HepG2 (cell line): Measurements from ENCODE around the gene NCOA3. TPM values are rescaled to one million over a fixed set of nuclear protein-coding genes. Genes with fewer than 3 reads are reported as not detected.

ENCODE experiments used
- ATAC-seq: fragments of 200-7000 bp; cut with Tn5 transposase; 3 replicates; pipeline ENCODE4 v1.9.1; 2020; ENCODE audit warnings: mild to moderate bottlenecking, moderate library complexity
- BruUV-seq: library from RNA; stranded (reverse); fragments of 400-500 nt; replicated peaks from 2 replicates; lab custom pipeline; 2021; lab: Mats Ljungman, UMichigan
- CTCF ChIA-PET: fragments of 300-600 bp; formaldehyde crosslinking; extraction: SDS; loops from one replicate; lab custom pipeline; 2021; ENCODE audit warnings: low total read pairs, inconsistent platforms, low intra/inter-chr PET ratio; lab: Yijun Ruan, JAX
- POLR2A ChIA-PET: fragments of 350-600 bp; sonication (Branson Sonifier 250); formaldehyde crosslinking; loops from one replicate; lab custom pipeline; 2020; ENCODE audit warnings: antibody characterized with exemption, inconsistent platforms; lab: Yijun Ruan, JAX
- DNase-seq: peaks from one replicate; pipeline ENCODE4 v3.0.0-alpha.2; 2015; ENCODE audit warnings: low spot score
- FAIRE-seq: peaks from 3 replicates; lab custom pipeline; 2011; peaks lifted over from hg19 to GRCh38; lab: Jason Lieb, UNC
- H2AFZ ChIP-seq: one replicate; pipeline ENCODE4 v1.6.1; 2011; ENCODE audit warnings: low read length, inconsistent platforms
- H3K27ac ChIP-seq: fragments of 300-600 bp; 3 replicates; pipeline ENCODE4 v1.8.0; 2011; ENCODE audit warnings: mixed run types, mild to moderate bottlenecking, mixed read lengths, low read length, inconsistent platforms; ENCODE audit not compliant: insufficient read depth; ENCODE audit errors: extremely low read length
- H3K27me3 ChIP-seq, 2 experiments: fragments of 200-600 bp in 1 of 2; 2 replicates in 1 of 2; 3 replicates in 1 of 2; pipeline versions ENCODE4 v1.6.0 to v1.8.0; 2011; ENCODE audit warnings: low read length in 2 of 2, mild to moderate bottlenecking in 2 of 2, moderate library complexity in 2 of 2, inconsistent platforms in 1 of 2; ENCODE audit not compliant: insufficient read depth in 2 of 2, control insufficient read depth in 1 of 2
- H3K36me3 ChIP-seq, 2 experiments: fragments of 200-600 bp in 1 of 2; replicated peaks in 1 of 2; 2 replicates in 1 of 2; 3 replicates in 1 of 2; pipeline versions ENCODE4 v1.5.1 to v1.8.0; 2011; ENCODE audit warnings: low read length in 2 of 2, inconsistent platforms in 1 of 2; ENCODE audit not compliant: insufficient read depth in 2 of 2, control insufficient read depth in 1 of 2
- H3K4me1 ChIP-seq: 2 replicates; pipeline ENCODE4 v1.5.1; 2012; ENCODE audit warnings: low read length, inconsistent platforms; ENCODE audit not compliant: insufficient read depth
- H3K4me2 ChIP-seq: 2 replicates; pipeline ENCODE4 v1.6.0; 2011; ENCODE audit warnings: low read depth, low read length, inconsistent platforms
- H3K4me3 ChIP-seq, 3 experiments: fragments of 200-600 bp in 1 of 3; sonication (generic), shearing (Covaris generic) in 1 of 3; replicated peaks in 1 of 3; 2 replicates each; pipeline ENCODE4 v1.5.1; 2011 to 2016; ENCODE audit warnings: low read length in 3 of 3, inconsistent platforms in 2 of 3, low read depth in 2 of 3, mild to moderate bottlenecking in 2 of 3, control low read depth in 1 of 3, mixed read lengths in 1 of 3; ENCODE audit not compliant: insufficient read depth in 1 of 3
- H3K79me2 ChIP-seq: one replicate; pipeline ENCODE4 v1.6.1; 2011; ENCODE audit warnings: low read length, inconsistent platforms; ENCODE audit not compliant: insufficient read depth
- H3K9ac ChIP-seq: 2 replicates; pipeline ENCODE4 v1.6.0; 2011; ENCODE audit warnings: mild to moderate bottlenecking, low read depth, low read length, inconsistent platforms; ENCODE audit not compliant: insufficient read depth
- H3K9me3 ChIP-seq: 2 replicates; pipeline ENCODE4 v1.5.1; 2012; ENCODE audit warnings: mild to moderate bottlenecking, low read length
- H4K20me1 ChIP-seq: 2 replicates; pipeline ENCODE4 v1.6.0; 2011; ENCODE audit warnings: inconsistent platforms, mild to moderate bottlenecking, low read length, moderate library complexity; ENCODE audit not compliant: insufficient read depth
- LCORL ChIP-seq, 2 experiments: fragments of 450-650 bp in 1 of 2; sonication (generic) in 1 of 2; formaldehyde crosslinking in 1 of 2; IDR thresholded peaks; 2 replicates each; pipeline versions ENCODE4 v1.5.0 to v1.6.1; 2017 to 2020; ENCODE audit warnings: antibody characterized with exemption in 1 of 2, missing genetic modification reagents in 1 of 2
- NFYB ChIP-seq: sonication (generic); formaldehyde crosslinking; IDR thresholded peaks from 2 replicates; pipeline ENCODE4 v1.4.0; 2020; ENCODE audit warnings: missing genetic modification reagents
- ZNF407 ChIP-seq: sonication (generic); formaldehyde crosslinking; IDR thresholded peaks from one replicate; pipeline ENCODE4 v1.5.1; 2020; ENCODE audit warnings: mild to moderate bottlenecking, missing genetic modification reagents; ENCODE audit errors: not compliant biosample characterization
- WGBS: methylation state at CpG from one replicate; pipeline ENCODE4 v1.1.6; 2017; ENCODE audit warnings: low lambda C conversion rate; 5-methylcytosine and 5-hydroxymethylcytosine counted together
- in situ Hi-C: cut with HindIII; loops from 2 replicates; pipeline ENCODE4 v1.10.0; 2017; ENCODE audit warnings: low pct_unique_long_range_greater_than_20kb; ENCODE audit not compliant: extremely low pct_ligation_motif_present
- intact Hi-C: fragments of 100-400 bp; cut with micrococcal nuclease; formaldehyde crosslinking; loops from one replicate; pipeline ENCODE4 v1.10.0; 2022; ENCODE audit not compliant: unreplicated experiment
- polyA plus RNA-seq, 8 experiments: library from polyadenylated mRNA; depleted of rRNA in 3 of 8; stranded (reverse) in 7 of 8; unstranded in 1 of 8; fragments of >200 nt; fragmentation: Illumina TruSeq in 4 of 8; extraction: Trizol in 4 of 8; gene quantifications; 2 replicates each; pipeline versions ENCODE4 v1.2.1 to v1.2.3, GENCODE V29; 2011 to 2016; ENCODE audit warnings: low read depth in 4 of 8, missing spikeins in 1 of 8, mixed read lengths in 1 of 8; ENCODE audit not compliant: insufficient read depth in 1 of 8
- total RNA-seq, 5 experiments: library from RNA; depleted of rRNA; stranded (reverse); fragments of >200 nt; fragmentation: Illumina TruSeq; extraction: Trizol; gene quantifications; 2 replicates each; pipeline ENCODE4 v1.2.3, GENCODE V29; 2016; ENCODE audit warnings: low read depth in 1 of 5

The NCOA3 gene
- total and polyA plus RNA-seq, 2 of the 13 experiments (the other 11 are each of a cell fraction or from before 2014, with no cell fraction given) = 35.0 to 56.8 TPM

- no peaks in the 10 kb centered on the region for H3K27me3 ChIP-seq
- no peak overlapping the region for H3K27ac ChIP-seq
- peaks cover 0 to 4% of the 10 kb centered on the region in 2 experiments; a peak in 2 of 5 replicates for H3K36me3 ChIP-seq
- TF ChIP-seq LCORL (IDR thresholded peaks at IDR 0.05) = no peak
- TF ChIP-seq LCORL (CRISPR knock-in tag; IDR thresholded peaks at IDR 0.05) = no peak
- TF ChIP-seq NFYB = peak; percentile 37; the same call in 1 of the 2 replicates
- no peak for TF ChIP-seq ZNF407 (CRISPR knock-in tag)
- ATAC-seq (peak; percentile 18; the same call in 1 of the 3 replicates), FAIRE-seq (no peak), DNase-seq (no peak)
- no peak overlapping the region for H2AFZ ChIP-seq
- POLR2A ChIA-PET = no interaction called here
- no peak overlapping the region for H3K4me3 ChIP-seq
- no TSS peak for BruUV-seq
- no peak overlapping the region for H3K9ac ChIP-seq
- in situ Hi-C loops (no loop called here), intact Hi-C loops (no loop called here)
- CTCF ChIA-PET = no interaction called here
- no peaks in the 10 kb centered on the region for H4K20me1 ChIP-seq
- WGBS = 83% methylated on average over 6 of the region's 6 CpGs
- H3K79me2 ChIP-seq = no peaks in the 10 kb centered on the region
- no peaks in the 10 kb centered on the region for H3K9me3 ChIP-seq
- no peaks in the 10 kb centered on the region for H3K4me1 ChIP-seq
- H3K4me2 ChIP-seq = no peak overlapping the region
Measured at GRCh38 chr20:47698142-47698541, 196.5 kb downstream of the NCOA3 start.
